IMR-90 (cell line): ENCODE data around the gene GPN1. TPM values are rescaled to one million over a fixed set of nuclear protein-coding genes. Genes with fewer than 3 reads are reported as not detected.
A peak's percentile ranks its signal among the peaks of the same experiment; 100 is the strongest.

Source experiments
- ATAC-seq: fragments of 200-7000 bp; cut with Tn5 transposase; 2 replicates; pipeline ENCODE4 v1.9.1; 2020; ENCODE audit warnings: low read depth, mild to moderate bottlenecking, moderate library complexity
- BruUV-seq: library from RNA; stranded (reverse); fragments of 400-500 nt; replicated peaks from 2 replicates; lab custom pipeline; 2021; lab: Mats Ljungman, UMichigan
- CTCF ChIA-PET: fragments of 300-600 bp; formaldehyde crosslinking; extraction: SDS; loops from one replicate; lab custom pipeline; 2021; ENCODE audit warnings: antibody characterized with exemption; lab: Yijun Ruan, JAX
- POLR2A ChIA-PET: fragments of 300-600 bp; sonication (Branson Sonifier 250); formaldehyde crosslinking; loops from one replicate; lab custom pipeline; 2022; ENCODE audit warnings: antibody characterized with exemption; ENCODE audit not compliant: unreplicated experiment; lab: Charles Lee
- DNase-seq: peaks from one replicate; pipeline ENCODE4 v3.0.0; 2013
- H2AFZ ChIP-seq: replicated peaks from 2 replicates; pipeline ENCODE3; 2013; ENCODE audit warnings: low read length, mild to moderate bottlenecking; ENCODE audit not compliant: poor library complexity
- H2AK5ac ChIP-seq: 2 replicates; pipeline ENCODE4 v1.6.1; 2013; ENCODE audit warnings: low read depth, low read length, inconsistent platforms
- H2AK9ac ChIP-seq: replicated peaks from 2 replicates; pipeline ENCODE3; 2013; ENCODE audit warnings: mild to moderate bottlenecking, low read depth, low read length, moderate library complexity; ENCODE audit not compliant: poor library complexity
- H2BK120ac ChIP-seq: 2 replicates; pipeline ENCODE4 v1.6.1; 2013; ENCODE audit warnings: low read depth, low read length, inconsistent platforms
- H2BK15ac ChIP-seq: 3 replicates; pipeline ENCODE4 v1.6.1; 2013; ENCODE audit warnings: low read depth, low read length, inconsistent platforms
- H2BK20ac ChIP-seq: 2 replicates; pipeline ENCODE4 v1.6.1; 2013; ENCODE audit warnings: low read depth, mild to moderate bottlenecking, inconsistent platforms, low read length, moderate library complexity
- H2BK5ac ChIP-seq: 2 replicates; pipeline ENCODE4 v1.6.1; 2013; ENCODE audit warnings: mild to moderate bottlenecking, low read depth, low read length, inconsistent platforms; ENCODE audit not compliant: poor library complexity, severe bottlenecking
- H3K14ac ChIP-seq: replicated peaks from 2 replicates; pipeline ENCODE4 v1.6.1; 2013; ENCODE audit warnings: low read depth, low read length, inconsistent platforms
- H3K18ac ChIP-seq: 2 replicates; pipeline ENCODE4 v1.6.1; 2013; ENCODE audit warnings: low read depth, low read length, control low read depth
- H3K23ac ChIP-seq: 2 replicates; pipeline ENCODE4 v1.6.1; 2013; ENCODE audit warnings: low read depth, low read length, inconsistent platforms
- H3K27ac ChIP-seq: 2 replicates; pipeline ENCODE4 v1.5.1; 2013; ENCODE audit warnings: mild to moderate bottlenecking, control low read depth, low read length; ENCODE audit not compliant: insufficient read depth
- H3K27me3 ChIP-seq: 2 replicates; pipeline ENCODE4 v1.6.1; 2013; ENCODE audit warnings: low read length; ENCODE audit not compliant: control insufficient read depth, insufficient read depth
- H3K36me3 ChIP-seq: 2 replicates; pipeline ENCODE4 v1.6.1; 2013; ENCODE audit warnings: low read length, mixed read lengths; ENCODE audit not compliant: control insufficient read depth, insufficient read depth
- H3K4ac ChIP-seq: 2 replicates; pipeline ENCODE4 v1.6.1; 2013; ENCODE audit warnings: low read depth, low read length, inconsistent platforms
- H3K4me1 ChIP-seq: 2 replicates; pipeline ENCODE4 v1.6.1; 2013; ENCODE audit warnings: low read length, mixed read lengths; ENCODE audit not compliant: control insufficient read depth, insufficient read depth
- H3K4me2 ChIP-seq: 2 replicates; pipeline ENCODE4 v1.6.1; 2013; ENCODE audit warnings: low read depth, mild to moderate bottlenecking, control low read depth, low read length, moderate library complexity
- H3K4me3 ChIP-seq: 2 replicates; pipeline ENCODE4 v1.5.1; 2013; ENCODE audit warnings: low read depth, mild to moderate bottlenecking, control low read depth, low read length, moderate library complexity; ENCODE audit not compliant: insufficient read depth
- H3K56ac ChIP-seq: 2 replicates; pipeline ENCODE4 v1.6.1; 2013; ENCODE audit warnings: low read length, inconsistent platforms; ENCODE audit not compliant: insufficient read depth; ENCODE audit errors: extremely low read depth
- H3K79me1 ChIP-seq, 2 experiments: 2 replicates each; pipeline ENCODE4 v1.6.1; 2013; ENCODE audit warnings: low read length in 2 of 2, inconsistent platforms in 1 of 2, low read depth in 1 of 2
- H3K9ac ChIP-seq: 2 replicates; pipeline ENCODE4 v1.6.1; 2013; ENCODE audit warnings: low read depth, low read length, control low read depth
- H3K9me1 ChIP-seq: 2 replicates; pipeline ENCODE4 v1.6.1; 2013; ENCODE audit warnings: low read length, inconsistent platforms; ENCODE audit not compliant: insufficient read depth
- H3K9me3 ChIP-seq: 2 replicates; pipeline ENCODE4 v1.6.1; 2013; ENCODE audit warnings: low read length; ENCODE audit not compliant: control insufficient read depth, insufficient read depth
- H4K20me1 ChIP-seq: 2 replicates; pipeline ENCODE4 v1.6.1; 2013; ENCODE audit warnings: low read length, inconsistent platforms; ENCODE audit not compliant: insufficient read depth
- H4K5ac ChIP-seq: 2 replicates; pipeline ENCODE4 v1.6.1; 2013; ENCODE audit warnings: mild to moderate bottlenecking, low read depth, low read length, control low read depth
- H4K8ac ChIP-seq, 2 experiments: 2 replicates each; pipeline ENCODE4 v1.6.1; 2013; ENCODE audit warnings: low read depth in 2 of 2, low read length in 2 of 2, control low read depth in 1 of 2, inconsistent platforms in 1 of 2
- H4K91ac ChIP-seq: 2 replicates; pipeline ENCODE4 v1.6.1; 2013; ENCODE audit warnings: low read depth, low read length, inconsistent platforms; ENCODE audit not compliant: insufficient read depth
- CTCF ChIP-seq: conservative IDR thresholded peaks from 2 replicates; pipeline ENCODE4 v1.5.1; 2012; ENCODE audit warnings: mild to moderate bottlenecking, low read depth, low read length, improper control_type of control experiment
- FOS ChIP-seq: fragments of 150-350 bp; IDR thresholded peaks from 2 replicates; pipeline ENCODE4 v1.6.1; 2016; ENCODE audit warnings: low read depth, low read length
- MAZ ChIP-seq: IDR thresholded peaks from 2 replicates; pipeline ENCODE4 v1.6.1; 2012; ENCODE audit warnings: low read depth, mild to moderate bottlenecking, low read length, improper control_type of control experiment, moderate library complexity, borderline replicate concordance
- SMC3 ChIP-seq: fragments of 150-350 bp; IDR thresholded peaks from 2 replicates; pipeline ENCODE4 v1.6.1; 2016; ENCODE audit warnings: low read depth, mild to moderate bottlenecking, antibody characterized with exemption, low read length, moderate library complexity
- WGBS, 2 experiments: methylation state at CpG; one replicate each; pipeline versions ENCODE4 v1.1.5 to v1.1.7; 2013; ENCODE audit warnings: missing lambda C conversion rate in 2 of 2; ENCODE audit not compliant: insufficient read length in 1 of 2; ENCODE audit errors: extremely low coverage in 2 of 2; 5-methylcytosine and 5-hydroxymethylcytosine counted together
- dilution Hi-C: fragments of 300-500 bp; cut with HindIII; formaldehyde crosslinking; loops from one replicate; pipeline ENCODE4 v1.14.3; 2018; ENCODE audit warnings: low sequenced_read_pairs; ENCODE audit not compliant: unreplicated experiment
- in situ Hi-C: fragments of 300-500 bp; cut with MboI; formaldehyde crosslinking; loops from 3 replicates; pipeline ENCODE4 v1.14.3; 2019; ENCODE audit warnings: low sequenced_read_pairs, inconsistent platforms, mixed read lengths
- intact Hi-C: fragments of 100-400 bp; cut with micrococcal nuclease; formaldehyde crosslinking; loops from 2 replicates; pipeline ENCODE4 v1.10.0; 2022
- polyA plus RNA-seq, 3 experiments: library from polyadenylated mRNA; depleted of rRNA; stranded (reverse); fragments of >200 nt; gene quantifications; 2 replicates each; pipeline ENCODE4 v1.2.3, GENCODE V29; 2012; ENCODE audit warnings: low replicate concordance in 1 of 3
- total RNA-seq: library from RNA; depleted of rRNA; stranded (reverse); fragments of >200 nt; gene quantifications from 2 replicates; pipeline ENCODE4 v1.2.3, GENCODE V29; 2012

The GPN1 gene
- total and polyA plus RNA-seq, 2 of the 4 experiments (the other 2 are of a cell fraction) = 37.8 to 63.8 TPM

DNA sequence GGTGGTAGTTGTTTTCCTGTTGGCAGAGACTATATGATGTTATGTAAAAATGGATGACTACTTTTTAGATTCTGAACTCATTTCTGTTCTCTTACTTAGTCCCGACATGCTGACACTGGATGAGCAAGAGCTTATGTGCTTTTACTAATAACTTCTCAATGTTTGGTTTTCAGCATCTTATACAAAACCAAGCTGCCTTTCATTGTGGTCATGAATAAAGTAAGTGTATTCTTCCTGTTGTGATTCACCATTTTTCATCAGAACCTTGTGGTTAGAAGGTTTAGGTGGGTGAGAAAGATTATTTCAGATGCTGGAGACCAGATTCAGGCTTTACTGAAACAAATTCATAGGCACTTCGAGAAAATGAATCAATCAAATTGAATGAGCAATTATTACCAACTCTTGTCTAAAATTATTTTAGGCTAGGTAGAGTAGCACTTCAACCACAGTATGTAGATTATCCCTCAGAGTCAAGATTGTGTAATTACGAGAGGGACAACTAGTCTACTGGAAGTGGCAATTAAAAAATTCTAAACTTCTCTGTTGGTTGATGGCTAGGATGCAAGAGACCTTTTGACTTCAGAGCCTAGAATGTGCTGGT is 9.3 kb downstream of the GPN1 start:
- no peak overlapping the region for H2BK20ac ChIP-seq
- no peak overlapping the region for H3K27ac ChIP-seq
- H3K18ac ChIP-seq = no peak overlapping the region
- H3K9me1 ChIP-seq = no peaks in the 10 kb centered on the region
- CTCF ChIA-PET = interaction anchor here (0.5 kb wide), 1 partner anchor 230 kb away, joined by 5 read pairs; no protein-coding TSS in a partner anchor
- peaks cover 9 to 19% of the 10 kb centered on the region in 2 experiments; a peak in 3 of 4 replicates for H3K79me1 ChIP-seq
- peaks cover 37% of the 10 kb centered on the region for H3K36me3 ChIP-seq
- no peaks in the 10 kb centered on the region for H3K27me3 ChIP-seq
- no peak overlapping the region for H2AK9ac ChIP-seq
- no peak for TF ChIP-seq SMC3
- no peak for TF ChIP-seq MAZ
- TF ChIP-seq CTCF = no peak
- 0 out of 2 replicates have a peak, but pooled peaks have one; percentile 7 for TF ChIP-seq FOS
- H3K14ac ChIP-seq = no peak overlapping the region
- in situ Hi-C loops = no loop called here
- H3K4me3 ChIP-seq = no peak overlapping the region
- H4K20me1 ChIP-seq = peaks cover 4% of the 10 kb centered on the region; the same call in 1 of the 2 replicates
- DNase-seq (peak; percentile 94), ATAC-seq (peak; percentile 73)
- H3K23ac ChIP-seq = no peak overlapping the region
- H3K9me3 ChIP-seq = no peaks in the 10 kb centered on the region
- H3K4me2 ChIP-seq = no peak overlapping the region
- H3K9ac ChIP-seq = no peak overlapping the region
- H2BK5ac ChIP-seq = peak overlapping the region; percentile 47
- H3K56ac ChIP-seq = no peak overlapping the region
- H2AFZ ChIP-seq = no peak overlapping the region
- WGBS, 2 experiments = no CpG with 5 or more reads among the region's 3 CpGs
- dilution Hi-C loops = no loop called here
- H4K91ac ChIP-seq = no peak overlapping the region
- POLR2A ChIA-PET = no interaction called here
- no peak overlapping the region for H2BK15ac ChIP-seq
- no peak overlapping the region for H4K8ac ChIP-seq
- H2BK120ac ChIP-seq = no peak overlapping the region
- H4K5ac ChIP-seq = no peak overlapping the region
- H3K4ac ChIP-seq = no peak overlapping the region
- no peak overlapping the region for H2AK5ac ChIP-seq
- intact Hi-C loops = no loop called here
- no TSS peak for BruUV-seq
- H3K4me1 ChIP-seq = no peaks in the 10 kb centered on the region
